GM12873 (cell line): Measurements from ENCODE around the gene PIM3.

Experiments used
- TF ChIP-seq, protein P1 (sequence below): IDR thresholded peaks from 2 replicates; pipeline ENCODE4 v1.5.1; 2012; ENCODE audit warnings: low read depth, mild to moderate bottlenecking, moderate library complexity, low read length, control low read depth; ENCODE audit not compliant: insufficient read depth; ENCODE audit errors: missing control alignments

PIM3 gene

DNA sequence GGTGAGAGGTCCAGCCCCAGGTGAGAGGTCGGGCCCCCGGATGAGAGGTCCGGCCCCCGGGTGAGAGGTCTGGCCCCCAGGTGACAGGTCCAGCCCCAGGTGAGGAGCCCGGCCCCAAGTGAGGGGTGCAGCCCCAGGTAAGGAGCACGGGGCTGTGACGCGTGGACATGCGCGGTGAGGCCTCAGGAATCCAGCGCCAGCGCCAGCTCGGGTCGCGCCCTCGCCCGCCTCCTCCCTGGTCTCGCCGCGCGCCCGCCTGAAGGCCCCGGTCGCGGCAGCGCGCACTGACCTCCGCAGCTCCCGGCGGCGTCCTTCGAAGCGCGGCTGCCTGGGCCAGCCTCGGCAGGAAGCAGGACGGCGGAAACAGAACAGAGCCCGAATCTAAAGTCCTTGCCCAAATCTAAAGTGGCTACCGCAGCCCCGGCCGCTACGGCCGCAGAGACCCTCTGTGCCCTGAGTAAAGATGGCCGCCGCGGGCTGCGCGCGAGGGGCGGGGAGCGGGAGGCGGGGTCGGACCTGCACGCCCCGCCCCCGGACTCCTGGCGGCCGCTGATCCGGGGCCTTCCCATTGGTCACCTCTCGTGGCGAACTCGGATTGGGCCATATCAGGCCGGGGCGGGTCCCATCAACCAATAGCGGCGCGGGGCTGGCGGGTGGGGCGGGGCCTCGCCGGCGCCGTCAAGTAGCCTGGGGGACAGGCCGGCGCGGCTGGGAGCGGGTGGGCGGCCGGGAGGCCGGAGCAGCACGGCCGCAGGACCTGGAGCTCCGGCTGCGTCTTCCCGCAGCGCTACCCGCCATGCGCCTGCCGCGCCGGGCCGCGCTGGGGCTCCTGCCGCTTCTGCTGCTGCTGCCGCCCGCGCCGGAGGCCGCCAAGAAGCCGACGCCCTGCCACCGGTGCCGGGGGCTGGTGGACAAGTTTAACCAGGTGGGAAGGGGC is 42.3 kb upstream of the PIM3 start, which contains the start of the genes ALG12 and CRELD2:
TSS of gene ALG12 (minus strand) at position 465 of the 937 bp plus-strand sequence. CDS start 4,673 bp downstream, outside the sequence.
TSS of gene CRELD2 (plus strand) at position 661 of the 937 bp plus-strand sequence. CDS start at position 797, 136 bp downstream.
- TF ChIP-seq, protein P1, sequence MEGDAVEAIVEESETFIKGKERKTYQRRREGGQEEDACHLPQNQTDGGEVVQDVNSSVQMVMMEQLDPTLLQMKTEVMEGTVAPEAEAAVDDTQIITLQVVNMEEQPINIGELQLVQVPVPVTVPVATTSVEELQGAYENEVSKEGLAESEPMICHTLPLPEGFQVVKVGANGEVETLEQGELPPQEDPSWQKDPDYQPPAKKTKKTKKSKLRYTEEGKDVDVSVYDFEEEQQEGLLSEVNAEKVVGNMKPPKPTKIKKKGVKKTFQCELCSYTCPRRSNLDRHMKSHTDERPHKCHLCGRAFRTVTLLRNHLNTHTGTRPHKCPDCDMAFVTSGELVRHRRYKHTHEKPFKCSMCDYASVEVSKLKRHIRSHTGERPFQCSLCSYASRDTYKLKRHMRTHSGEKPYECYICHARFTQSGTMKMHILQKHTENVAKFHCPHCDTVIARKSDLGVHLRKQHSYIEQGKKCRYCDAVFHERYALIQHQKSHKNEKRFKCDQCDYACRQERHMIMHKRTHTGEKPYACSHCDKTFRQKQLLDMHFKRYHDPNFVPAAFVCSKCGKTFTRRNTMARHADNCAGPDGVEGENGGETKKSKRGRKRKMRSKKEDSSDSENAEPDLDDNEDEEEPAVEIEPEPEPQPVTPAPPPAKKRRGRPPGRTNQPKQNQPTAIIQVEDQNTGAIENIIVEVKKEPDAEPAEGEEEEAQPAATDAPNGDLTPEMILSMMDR = no peak

DNA sequence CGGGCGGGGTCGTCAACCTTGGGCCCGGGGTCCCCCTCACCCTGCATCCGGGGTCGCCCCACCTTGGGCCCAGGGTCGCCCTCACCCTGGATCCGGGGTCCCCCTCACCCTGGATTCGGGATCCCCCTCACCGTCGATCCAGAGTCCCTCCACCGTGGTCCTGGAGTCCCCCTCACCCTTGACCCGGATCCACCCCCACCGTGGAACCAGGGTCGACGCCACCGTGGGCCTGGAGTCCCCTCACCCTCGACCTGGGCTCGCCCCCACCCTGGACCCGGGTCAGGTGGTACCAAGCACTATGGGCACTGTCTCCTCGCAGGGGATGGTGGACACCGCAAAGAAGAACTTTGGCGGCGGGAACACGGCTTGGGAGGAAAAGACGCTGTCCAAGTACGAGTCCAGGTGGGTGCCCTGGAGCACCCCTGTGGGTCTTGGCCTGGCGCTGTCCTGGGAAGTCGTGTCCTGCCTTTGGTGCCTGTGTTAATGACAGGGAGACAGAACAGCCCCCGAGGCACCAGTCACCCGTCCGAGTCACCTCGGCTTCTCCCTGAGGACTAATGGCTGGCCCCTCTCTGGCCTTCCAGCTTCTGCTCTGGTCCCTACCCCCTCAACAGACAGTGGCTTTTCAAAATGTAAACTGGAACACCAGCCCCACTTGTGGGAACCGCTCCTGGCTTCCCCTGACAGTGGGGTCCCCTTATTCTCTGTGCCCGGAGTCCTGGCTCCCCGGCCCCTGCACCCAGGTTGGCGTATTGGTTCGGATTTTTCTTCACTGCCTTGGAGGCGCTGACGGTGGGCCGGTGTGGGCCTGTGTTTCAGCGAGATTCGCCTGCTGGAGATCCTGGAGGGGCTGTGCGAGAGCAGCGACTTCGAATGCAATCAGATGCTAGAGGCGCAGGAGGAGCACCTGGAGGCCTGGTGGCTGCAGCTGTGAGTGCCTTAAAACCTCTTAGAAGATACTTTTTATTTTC is 41.4 kb upstream of the PIM3 start:
- TF ChIP-seq, protein P1 = no peak

- TF ChIP-seq, protein P1 = no peak
These were observed 39.7 kb upstream of the PIM3 start for GRCh38 chr22:49920859-49921258.

GRCh38 chr22:49921508-49922278 is 38.9 kb upstream of the PIM3 start:
- TF ChIP-seq, protein P1 = no peak

GRCh38 chr22:49922484-49922883 is 38.1 kb upstream of the PIM3 start:
- TF ChIP-seq, protein P1 = no peak

GRCh38 chr22:49922926-49923325 is 37.6 kb upstream of the PIM3 start:
- TF ChIP-seq, protein P1 = no peak
